H1 (cell line): ENCODE data around the gene SERTAD2. TPM values are rescaled to one million over a fixed set of nuclear protein-coding genes. Genes with fewer than 3 reads are reported as not detected.

ENCODE experiments used
- CHD7 ChIP-seq: fragments of 300-600 bp; sonication (generic); IDR thresholded peaks from 2 replicates; pipeline ENCODE4 v1.7.1; 2012; ENCODE audit warnings: low read length, moderate library complexity, mild to moderate bottlenecking, inconsistent platforms; ENCODE audit not compliant: insufficient replicate concordance
- NRF1 ChIP-seq: IDR thresholded peaks from 2 replicates; pipeline ENCODE4 v1.6.1; 2011; ENCODE audit warnings: mild to moderate bottlenecking, low read depth, low read length, improper control_type of control experiment
- RAD21 ChIP-seq, 2 experiments: IDR thresholded peaks in 1 of 2; conservative IDR thresholded peaks in 1 of 2; 2 replicates each; pipeline ENCODE4 v1.6.1; 2011; ENCODE audit warnings: low read depth in 2 of 2, low read length in 2 of 2, improper control_type of control experiment in 1 of 2, inconsistent platforms in 1 of 2, mild to moderate bottlenecking in 1 of 2, moderate library complexity in 1 of 2
- TEAD4 ChIP-seq: IDR thresholded peaks from 2 replicates; pipeline ENCODE4 v1.6.1; 2012; ENCODE audit warnings: low read depth, low read length, inconsistent platforms, mixed read lengths
- polyA plus RNA-seq, 7 experiments: library from polyadenylated mRNA; depleted of rRNA in 3 of 7; stranded (reverse) in 5 of 7; unstranded in 2 of 7; fragments of >200 nt in 5 of 7; fragments of 200-250 nt in 2 of 7; gene quantifications; 1 replicate in 5 of 7; 2 replicates in 1 of 7; 4 replicates in 1 of 7; pipeline versions ENCODE4 v1.2.1 to v1.2.3, GENCODE V29; 2011 to 2013; ENCODE audit warnings: missing spikeins in 2 of 7, mixed read lengths in 2 of 7
- total RNA-seq: library from RNA; stranded (reverse); fragmentation: NEBNext Ultra II Directional; extraction: Animal tissue kit (Norgen Biotek cat#: 25700); gene quantifications from 2 replicates; pipeline ENCODE4 v1.2.1, GENCODE V29; 2021
- TF ChIP-seq, protein P1 (sequence below), 3 experiments: IDR thresholded peaks; 1 replicate in 2 of 3; 2 replicates in 1 of 3; pipeline versions ENCODE4 v1.5.1 to v1.6.1; 2011; ENCODE audit warnings: low read length in 3 of 3, mild to moderate bottlenecking in 3 of 3, inconsistent platforms in 2 of 3, low read depth in 1 of 3, moderate library complexity in 1 of 3; ENCODE audit not compliant: insufficient read depth in 1 of 3; ENCODE audit errors: control extremely low read depth in 1 of 3

Gene SERTAD2
- total and polyA plus RNA-seq, 2 of the 8 experiments (the other 6 are each of a cell fraction or from before 2014, with no cell fraction given): 2.9 to 4.5 TPM

- TF ChIP-seq CHD7: no peak
- TF ChIP-seq NRF1: no peak
- TF ChIP-seq, protein P1, sequence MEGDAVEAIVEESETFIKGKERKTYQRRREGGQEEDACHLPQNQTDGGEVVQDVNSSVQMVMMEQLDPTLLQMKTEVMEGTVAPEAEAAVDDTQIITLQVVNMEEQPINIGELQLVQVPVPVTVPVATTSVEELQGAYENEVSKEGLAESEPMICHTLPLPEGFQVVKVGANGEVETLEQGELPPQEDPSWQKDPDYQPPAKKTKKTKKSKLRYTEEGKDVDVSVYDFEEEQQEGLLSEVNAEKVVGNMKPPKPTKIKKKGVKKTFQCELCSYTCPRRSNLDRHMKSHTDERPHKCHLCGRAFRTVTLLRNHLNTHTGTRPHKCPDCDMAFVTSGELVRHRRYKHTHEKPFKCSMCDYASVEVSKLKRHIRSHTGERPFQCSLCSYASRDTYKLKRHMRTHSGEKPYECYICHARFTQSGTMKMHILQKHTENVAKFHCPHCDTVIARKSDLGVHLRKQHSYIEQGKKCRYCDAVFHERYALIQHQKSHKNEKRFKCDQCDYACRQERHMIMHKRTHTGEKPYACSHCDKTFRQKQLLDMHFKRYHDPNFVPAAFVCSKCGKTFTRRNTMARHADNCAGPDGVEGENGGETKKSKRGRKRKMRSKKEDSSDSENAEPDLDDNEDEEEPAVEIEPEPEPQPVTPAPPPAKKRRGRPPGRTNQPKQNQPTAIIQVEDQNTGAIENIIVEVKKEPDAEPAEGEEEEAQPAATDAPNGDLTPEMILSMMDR (IDR thresholded peaks at IDR 0.05; ENCODE audit: control extremely low read depth in 1 of 3, insufficient read depth in 1 of 3, low read depth in 1 of 3, low read length in 3 of 3): peak; percentile 28 to 48 (median 43)
- peak; percentile 64 for TF ChIP-seq TEAD4
- peak; percentile 39 to 44 for TF ChIP-seq RAD21 (IDR thresholded peaks at IDR 0.05 in 1 of 2, conservative IDR thresholded peaks at IDR 0.05 in 1 of 2; ENCODE audit: low read depth in 2 of 2, low read length in 2 of 2)
These were observed 31.1 kb downstream of the SERTAD2 start (continued) for GRCh38 chr2:64622443-64623241.
